GM18499 (cell line): ENCODE results near the gene ARSI.

Experiments used
- ATAC-seq: cut with Tn5 transposase; IDR thresholded peaks from one replicate; pipeline ENCODE4 v1.9.1; 2021; ENCODE audit warnings: moderate number of reproducible peaks; ENCODE audit not compliant: insufficient read depth, unreplicated experiment

The ARSI gene

GRCh38 chr5:150309886-150310239 lies 7.2 kb upstream of the ARSI start:
- ATAC-seq, result no peak

GRCh38 chr5:150309101-150309885 lies 6.6 kb upstream of the ARSI start:
- no peak for ATAC-seq

DNA sequence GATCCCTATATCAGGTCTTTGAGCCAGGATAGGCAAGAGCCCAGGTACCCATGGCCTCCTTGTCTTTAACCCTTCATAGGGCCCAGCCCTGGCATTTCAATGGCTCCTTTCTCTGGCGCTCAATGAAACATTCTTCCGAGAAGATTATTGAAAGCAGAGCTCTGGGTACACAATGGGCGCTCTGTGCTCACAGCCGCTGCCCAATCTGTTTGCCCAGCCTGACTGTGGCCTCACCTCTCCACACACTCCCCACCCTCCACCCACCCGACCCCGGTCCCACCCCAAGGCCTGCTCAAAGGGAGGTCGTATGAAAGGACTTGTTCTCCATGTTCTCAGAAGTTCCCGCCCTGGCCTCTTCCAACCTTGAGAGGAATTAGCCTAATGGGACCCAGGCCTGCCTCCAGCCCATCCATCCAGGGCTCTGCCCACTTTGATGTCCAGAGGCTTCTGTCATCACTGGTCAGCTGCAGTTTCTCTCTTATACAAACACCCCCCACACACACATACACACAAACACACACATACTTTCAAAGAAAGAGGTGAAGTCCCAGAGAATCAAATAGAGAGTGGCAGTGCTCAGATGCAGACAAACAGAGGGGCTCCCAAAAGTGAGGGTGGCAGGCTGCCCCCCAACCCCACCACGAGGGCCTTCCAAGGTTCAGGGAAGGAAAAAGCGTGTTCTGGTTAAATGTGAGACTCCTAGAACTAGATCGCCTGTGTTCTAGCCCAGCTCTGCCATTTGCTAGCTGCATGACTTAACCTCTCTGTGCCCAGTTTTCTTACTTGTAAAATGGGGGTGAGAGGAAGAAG lies 5.1 kb upstream of the ARSI start:
- ATAC-seq, result no peak

DNA sequence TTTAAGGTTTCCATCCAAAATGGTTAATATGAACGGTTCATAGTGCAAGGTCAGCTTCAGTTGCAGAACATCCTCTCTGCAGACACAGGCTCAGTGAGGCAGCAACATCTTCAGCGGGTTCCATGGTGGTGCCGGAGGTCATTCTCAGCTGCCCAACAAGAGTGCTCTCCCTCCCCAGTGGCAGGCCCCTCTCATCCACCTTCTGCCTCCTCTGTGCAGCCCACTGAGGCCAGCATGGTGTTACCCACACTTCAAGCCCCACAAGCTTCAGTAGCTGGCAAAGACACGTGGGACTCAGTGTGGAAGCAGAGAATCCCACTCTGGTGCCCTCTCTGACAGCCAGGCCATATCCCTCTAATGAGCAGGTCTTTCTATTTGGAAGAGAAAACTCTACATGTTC lies 4.1 kb upstream of the ARSI start:
- no peak for ATAC-seq

DNA sequence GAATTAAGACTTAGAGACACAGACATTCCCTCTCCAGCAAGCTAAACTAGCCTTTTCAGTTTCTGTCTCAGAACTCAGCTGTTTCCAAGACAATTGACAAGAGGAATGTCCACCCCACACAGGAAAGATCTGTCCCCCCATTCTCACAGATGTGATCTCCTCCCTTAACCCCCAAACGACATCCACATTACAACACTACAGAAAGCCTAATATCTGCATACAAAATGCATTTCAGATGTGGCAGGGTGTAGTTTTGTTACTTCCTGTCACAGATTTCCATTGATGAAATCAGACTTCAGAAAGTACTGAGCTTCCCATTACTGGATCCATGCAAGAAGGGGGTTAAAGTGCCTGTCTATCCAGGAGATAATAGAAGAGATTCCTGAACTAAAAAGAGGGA lies 2.9 kb upstream of the ARSI start:
- ATAC-seq, result no peak

DNA sequence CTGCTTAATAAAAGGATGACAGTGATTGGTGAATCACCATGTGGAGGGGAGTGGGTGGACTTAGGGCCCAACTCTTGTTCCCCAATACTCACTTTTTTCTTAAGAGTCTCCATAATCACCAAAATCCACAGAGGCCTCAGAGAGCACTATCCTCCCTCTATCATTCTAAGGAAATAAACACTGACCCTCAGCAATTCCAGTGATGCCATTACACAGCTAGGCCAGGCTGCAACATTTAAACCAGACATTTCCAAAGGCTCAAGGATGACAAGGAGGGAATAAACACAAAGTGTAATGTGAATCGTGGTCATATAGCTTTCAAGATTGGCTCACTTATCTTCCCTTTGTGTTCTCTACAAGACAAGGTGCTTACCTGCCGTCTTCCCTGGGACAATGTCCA lies 2.4 kb upstream of the ARSI start:
- ATAC-seq, result no peak

DNA sequence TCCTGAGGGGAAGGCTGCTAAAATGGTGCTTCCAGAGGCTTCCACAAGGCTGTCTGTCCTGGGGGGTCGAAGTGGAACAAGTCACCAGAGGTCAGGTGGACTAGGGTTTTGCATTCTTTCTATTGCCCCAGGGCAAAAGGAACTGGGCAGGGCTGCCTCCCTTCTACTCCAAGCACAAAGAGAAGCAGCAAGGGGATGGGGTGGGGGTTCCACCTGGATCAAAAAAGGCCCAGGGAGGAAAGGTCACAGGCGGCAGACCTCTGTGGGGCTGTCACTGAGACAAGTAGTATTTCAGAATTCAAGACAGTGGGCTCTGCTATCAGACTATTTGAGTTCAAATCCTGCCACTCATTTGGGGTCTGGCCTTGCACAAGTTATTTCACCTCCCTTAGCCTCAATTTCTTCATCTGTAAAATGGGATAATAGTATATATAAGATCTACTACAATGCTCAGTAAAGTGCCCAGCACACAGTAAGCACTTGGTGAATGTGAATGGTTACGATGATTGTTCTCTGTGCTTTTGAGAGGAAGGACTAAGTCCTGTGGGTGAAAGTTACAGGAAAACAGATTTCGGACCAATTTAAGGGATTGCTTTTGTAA lies 1.9 kb upstream of the ARSI start:
- no peak for ATAC-seq

- ATAC-seq, result no peak
These were observed 1.1 kb upstream of the ARSI start for GRCh38 chr5:150303660-150304386.

GRCh38 chr5:150303070-150303615 lies 438 bp upstream of the ARSI start:
- no peak for ATAC-seq

DNA sequence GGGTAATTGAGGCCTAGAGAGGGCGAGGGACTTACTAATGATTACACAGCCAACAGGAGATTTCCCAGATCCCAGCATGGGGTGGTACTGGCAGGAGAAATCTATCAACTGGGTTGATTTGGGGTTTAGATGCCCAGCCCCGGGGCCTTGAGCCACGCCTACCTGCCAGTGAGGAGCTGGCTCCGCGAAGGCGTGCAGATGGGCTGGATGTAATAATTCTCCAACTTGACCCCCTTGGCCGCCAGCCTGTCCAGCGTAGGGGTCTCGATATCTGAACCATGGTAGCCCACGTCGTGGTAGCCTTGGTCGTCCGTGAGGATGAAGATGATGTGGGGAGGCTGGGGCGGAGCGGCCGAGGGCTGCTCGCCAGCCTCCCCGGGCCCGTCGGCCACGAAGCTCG lies 804 bp downstream of the ARSI start:
- no peak for ATAC-seq

DNA sequence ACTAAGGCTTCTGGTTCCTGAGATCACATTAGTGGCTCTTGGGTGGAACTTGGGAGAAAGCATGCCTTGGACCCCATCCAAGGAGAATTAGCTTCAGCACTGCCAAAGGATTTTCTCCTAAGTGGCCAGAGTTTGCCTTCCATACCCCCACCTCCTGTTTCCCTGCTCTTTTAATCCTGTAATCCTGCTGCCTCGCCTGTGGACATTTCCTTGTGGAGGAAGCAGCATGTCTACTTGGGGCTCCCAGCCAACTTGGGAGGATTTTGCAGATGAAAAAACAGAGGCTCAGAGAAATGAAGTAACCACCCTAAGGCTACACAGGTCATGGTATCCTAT lies 1.6 kb downstream of the ARSI start:
- no peak for ATAC-seq

DNA sequence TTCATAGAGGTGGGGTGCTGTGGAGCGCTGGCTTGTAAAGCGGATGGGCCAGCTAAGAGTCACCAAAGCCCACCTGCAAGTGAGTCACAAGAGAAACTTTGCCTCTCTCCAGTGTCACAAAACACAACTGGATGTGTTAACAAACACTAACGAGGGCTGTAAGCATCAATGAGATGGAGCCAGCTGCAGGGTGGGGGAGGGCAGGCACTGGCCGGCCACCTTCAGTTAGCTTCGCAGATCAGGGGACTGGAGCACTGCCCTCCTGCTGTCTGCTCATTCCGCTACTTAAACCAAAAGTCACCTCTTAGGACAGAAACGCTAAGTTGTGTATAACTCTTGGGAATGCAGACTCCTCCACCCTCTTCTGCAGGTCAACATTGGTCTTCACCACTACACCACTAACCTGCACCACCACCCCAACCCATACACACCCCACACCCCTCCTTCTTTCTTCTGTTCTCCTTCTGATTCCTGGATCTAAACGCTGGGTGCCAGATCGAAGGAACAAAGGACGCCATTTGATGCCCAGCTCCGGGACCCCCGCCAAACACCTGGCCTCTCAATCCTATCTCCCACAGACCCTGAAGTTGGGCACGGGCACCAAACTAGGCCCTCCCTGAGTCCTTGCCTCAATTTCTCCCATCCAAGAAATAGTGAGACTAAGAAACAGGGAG lies 2.1 kb downstream of the ARSI start:
- no peak for ATAC-seq

- no peak for ATAC-seq
These were observed 3.0 kb downstream of the ARSI start for GRCh38 chr5:150299571-150300327.

- ATAC-seq, result no peak
These were observed 3.8 kb downstream of the ARSI start for GRCh38 chr5:150298701-150299451.

GRCh38 chr5:150297934-150298595 lies 4.6 kb downstream of the ARSI start:
- ATAC-seq, result no peak

DNA sequence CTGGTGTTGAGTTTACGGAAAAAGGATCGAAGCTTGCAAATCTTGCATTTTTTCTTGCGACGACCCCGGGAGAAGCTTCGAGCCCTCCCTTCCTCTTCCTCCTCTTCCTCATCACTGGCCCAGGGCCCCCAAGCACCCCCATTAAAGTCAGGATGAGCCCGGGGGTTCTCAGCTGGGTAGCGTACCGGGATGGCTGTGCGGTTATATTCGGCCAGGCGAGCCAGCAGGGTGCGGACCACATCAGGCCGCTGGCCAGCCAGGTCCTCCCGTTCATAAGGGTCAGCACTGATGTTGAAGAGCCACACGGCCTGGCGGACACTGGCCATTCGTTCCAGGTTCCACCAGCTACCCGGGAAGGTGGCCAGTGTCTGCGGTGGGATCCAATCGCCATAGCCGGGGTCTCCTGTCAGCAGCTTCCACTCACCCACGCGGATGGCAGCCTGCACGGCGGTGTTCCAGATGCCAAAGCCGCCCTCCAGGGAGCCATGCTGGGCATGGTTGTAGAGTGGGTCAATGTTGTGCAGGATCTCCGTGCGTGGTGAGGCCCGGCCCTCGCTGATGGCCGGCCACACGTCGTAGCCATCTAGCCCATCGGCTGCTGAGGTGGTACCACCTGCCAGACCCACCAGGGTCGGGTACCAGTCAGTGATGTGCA lies 5.3 kb downstream of the ARSI start:
- ATAC-seq, result no peak

GRCh38 chr5:150296496-150296895 lies 6.2 kb downstream of the ARSI start:
- no peak for ATAC-seq
